Measurements from ENCODE around the gene ASB13. TPM values are rescaled to one million over a fixed set of nuclear protein-coding genes. Genes with fewer than 3 reads are reported as not detected.

Gene ASB13
- total and polyA plus RNA-seq, 2 of the 13 experiments (the other 11 are each of a cell fraction or from before 2014, with no cell fraction given): 9.3 to 15.4 TPM

GRCh38 chr10:5666008-5666840, at the start of gene ASB13 (continued):
- TF ChIP-seq ZNF234 (CRISPR knock-in tag; conservative IDR thresholded peaks at IDR 0.05): 0 out of 2 replicates have a peak, but pooled peaks have one; percentile 72
- peak; percentile 52; the same call in 1 of the 2 replicates for TF ChIP-seq E2F5 (CRISPR knock-in tag; conservative IDR thresholded peaks at IDR 0.05)
- no peak for TF ChIP-seq TMF1 (CRISPR knock-in tag; IDR thresholded peaks at IDR 0.05; ENCODE audit: low read depth)
- TF ChIP-seq ZNF550 (CRISPR knock-in tag; IDR thresholded peaks at IDR 0.05; ENCODE audit: borderline replicate concordance): 0 out of 2 replicates have a peak, but pooled peaks have one; percentile 77
- no peak for TF ChIP-seq ZNF224 (CRISPR knock-in tag; IDR thresholded peaks at IDR 0.05)
- TF ChIP-seq AGO2 (optimal IDR thresholded peaks at IDR 0.05; ENCODE audit: low read depth, low read length): peak; percentile 71
- no peak for TF ChIP-seq NR3C1 (CRISPR knock-in tag; IDR thresholded peaks at IDR 0.05)
- TF ChIP-seq ZNF362 (CRISPR knock-in tag; IDR thresholded peaks at IDR 0.05; ENCODE audit: borderline replicate concordance): peak; percentile 3; the same call in 1 of the 2 replicates
- TF ChIP-seq ZKSCAN8 (CRISPR knock-in tag; IDR thresholded peaks at IDR 0.05; ENCODE audit: borderline replicate concordance): no peak
- no peak for TF ChIP-seq ZNF44 (CRISPR knock-in tag; IDR thresholded peaks at IDR 0.05)
- peak; percentile 84 for TF ChIP-seq ZNF143 (CRISPR knock-in tag; IDR thresholded peaks at IDR 0.05)
- TF ChIP-seq SMC3 (IDR thresholded peaks at IDR 0.05; ENCODE audit: low read length): no peak
- peak; percentile 79 for TF ChIP-seq MAX (IDR thresholded peaks at IDR 0.05)
- no peak for TF ChIP-seq NCOA2 (CRISPR knock-in tag; IDR thresholded peaks at IDR 0.05)
- TF ChIP-seq AHR (CRISPR knock-in tag; IDR thresholded peaks at IDR 0.05): 0 out of 2 replicates have a peak, but pooled peaks have one; percentile 43
- TF ChIP-seq ZFP91 (CRISPR knock-in tag; IDR thresholded peaks at IDR 0.05; ENCODE audit: borderline replicate concordance): peak; percentile 47
- TF ChIP-seq ZBTB1 (CRISPR knock-in tag; IDR thresholded peaks at IDR 0.05; ENCODE audit: borderline replicate concordance): peak; percentile 87; the same call in 1 of the 2 replicates
- TF ChIP-seq GABPB1 (CRISPR knock-in tag; IDR thresholded peaks at IDR 0.05): peak; percentile 57; the same call in 1 of the 2 replicates
- TF ChIP-seq ZNF263 (CRISPR knock-in tag; IDR thresholded peaks at IDR 0.05): peak; percentile 49; the same call in 1 of the 2 replicates
- peak; percentile 69 for TF ChIP-seq RBFOX2 (IDR thresholded peaks at IDR 0.05; ENCODE audit: low read depth, low read length)
- TF ChIP-seq TFDP1 (CRISPR knock-in tag; IDR thresholded peaks at IDR 0.05; ENCODE audit: borderline replicate concordance): peak; percentile 64; the same call in 1 of the 2 replicates
